MCF 10A (cell line): ENCODE measurements around the gene ADAMTS18. TPM values are rescaled to one million over a fixed set of nuclear protein-coding genes. Genes with fewer than 3 reads are reported as not detected.
A peak's percentile ranks its signal among the peaks of the same experiment; 100 is the strongest.

Experiments
- BruUV-seq: library from RNA; stranded (reverse); fragments of 400-500 nt; replicated peaks from 2 replicates; lab custom pipeline; 2021; lab: Mats Ljungman, UMichigan
- CTCF ChIA-PET: fragments of 300-600 bp; sonication (Branson Sonifier 250); formaldehyde crosslinking; extraction: SDS; loops from one replicate; lab custom pipeline; 2021; ENCODE audit warnings: antibody characterized with exemption, inconsistent platforms; lab: Yijun Ruan, JAX
- POLR2A ChIA-PET: fragments of 300-600, 350-650 bp; sonication (Branson Sonifier 250); formaldehyde crosslinking; extraction: SDS; loops from one replicate; lab custom pipeline; 2020; ENCODE audit warnings: antibody characterized with exemption, inconsistent platforms; lab: Yijun Ruan, JAX
- DNase-seq: peaks from one replicate; pipeline ENCODE4 v3.0.0-alpha.2; 2018; ENCODE audit not compliant: unreplicated experiment
- H3K27ac Mint-ChIP-seq: one replicate; pipeline ENCODE4 v1.8.0; 2022; ENCODE audit warnings: mild to moderate bottlenecking, low read depth, mixed read lengths; ENCODE audit not compliant: unreplicated experiment
- H3K27me3 Mint-ChIP-seq: one replicate; pipeline ENCODE4 v1.8.0; 2022; ENCODE audit warnings: mixed read lengths; ENCODE audit not compliant: insufficient read depth, unreplicated experiment
- H3K36me3 Mint-ChIP-seq: one replicate; pipeline ENCODE4 v1.8.0; 2022; ENCODE audit warnings: mild to moderate bottlenecking, moderate library complexity, mixed read lengths; ENCODE audit not compliant: insufficient read depth, unreplicated experiment
- H3K4me1 Mint-ChIP-seq: one replicate; pipeline ENCODE4 v1.8.0; 2022; ENCODE audit warnings: mixed read lengths; ENCODE audit not compliant: insufficient read depth, unreplicated experiment
- H3K4me3 Mint-ChIP-seq: one replicate; pipeline ENCODE4 v1.8.0; 2022; ENCODE audit warnings: mild to moderate bottlenecking, moderate library complexity, mixed read lengths; ENCODE audit not compliant: unreplicated experiment
- H3K9me3 Mint-ChIP-seq: one replicate; pipeline ENCODE4 v1.8.0; 2022; ENCODE audit warnings: mixed read lengths; ENCODE audit not compliant: unreplicated experiment
- intact Hi-C: fragments of 100-400 bp; cut with micrococcal nuclease; formaldehyde crosslinking; loops from 2 replicates; pipeline ENCODE4 v1.14.1; 2022
- total RNA-seq: library from RNA; stranded (reverse); gene quantifications from 2 replicates; pipeline ENCODE4 v1.2.3, GENCODE V29; 2022
- TF ChIP-seq, protein P1 (sequence below): fragments of 200-600 bp; IDR thresholded peaks from one replicate; pipeline ENCODE4 v1.8.0; 2022; ENCODE audit warnings: antibody characterized with exemption, mild to moderate bottlenecking; ENCODE audit not compliant: unreplicated experiment

ADAMTS18 gene
- total RNA-seq, 1 experiment from 2014 or later, result not detected

DNA sequence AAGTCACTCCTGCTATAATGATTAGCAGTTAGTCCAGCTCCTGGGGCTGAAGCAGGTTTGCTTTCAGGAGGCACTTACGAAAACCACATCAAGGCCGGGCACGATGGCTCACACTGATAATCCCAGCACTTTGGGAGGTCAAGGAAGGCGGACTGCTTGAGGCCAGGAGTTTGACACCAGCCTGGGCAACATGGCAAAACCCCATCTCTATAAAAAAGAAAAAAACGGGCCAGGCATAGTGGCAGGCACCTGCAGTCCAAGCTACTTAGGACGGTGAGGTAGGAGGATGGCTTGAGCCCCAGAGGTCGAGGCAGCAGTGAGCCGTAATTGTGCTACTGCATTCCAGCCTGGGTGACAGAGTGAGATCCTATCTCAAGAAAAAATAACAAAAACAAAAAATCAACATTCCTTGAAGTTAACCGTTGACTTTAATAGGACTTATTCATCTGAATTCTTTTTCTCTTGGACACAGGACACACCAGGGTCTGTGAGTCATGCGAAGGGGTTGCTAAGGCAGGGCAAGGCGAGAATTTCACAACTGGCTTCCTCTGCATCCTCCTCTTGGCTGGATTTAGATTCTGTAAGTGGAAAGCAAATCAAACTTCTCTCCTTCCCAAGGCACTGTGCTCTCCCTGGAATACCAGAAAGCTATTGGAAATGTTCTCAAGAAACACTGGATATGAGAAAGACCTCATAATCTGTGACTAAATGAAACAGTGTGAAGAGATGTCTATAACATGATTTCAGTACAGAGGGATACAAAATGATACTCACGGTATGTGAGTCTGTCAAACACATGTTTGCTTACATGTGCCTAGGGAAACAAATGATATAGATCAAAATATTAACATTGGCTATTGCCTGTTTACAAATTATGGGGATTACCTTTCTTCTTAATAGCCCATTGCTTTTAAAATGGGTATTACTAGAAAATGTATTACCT is 136.1 kb downstream of the ADAMTS18 start:
- CTCF ChIA-PET, result interaction anchor here (0.7 kb wide), 1 partner anchor 12 kb away, joined by 3 read pairs; no protein-coding TSS in a partner anchor
- POLR2A ChIA-PET, result no interaction called here

DNA sequence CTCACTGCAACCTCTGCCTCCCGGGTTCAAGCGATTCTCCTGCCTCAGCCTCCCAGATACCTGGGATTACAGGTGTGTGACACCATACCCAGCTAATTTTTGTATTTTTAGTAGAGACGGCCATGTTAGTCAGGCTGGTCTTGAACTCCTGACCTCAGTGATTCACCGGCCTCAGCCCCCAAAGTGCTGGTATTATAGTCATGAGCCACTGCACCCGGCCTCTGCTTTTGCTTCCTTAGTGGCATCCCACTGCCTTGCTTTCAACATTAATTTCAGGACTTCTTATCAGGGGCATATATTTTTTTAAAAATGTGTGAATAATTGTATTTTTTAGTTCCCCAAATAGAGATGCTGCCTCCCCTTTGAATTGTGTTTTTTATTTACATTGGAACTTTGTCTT is 136.8 kb downstream of the ADAMTS18 start:
- POLR2A ChIA-PET, result no interaction called here
- intact Hi-C loops, result no loop called here
- no peaks in the 10 kb centered on the region for H3K9me3 Mint-ChIP-seq
- no peak overlapping the region for H3K4me3 Mint-ChIP-seq
- CTCF ChIA-PET, result interaction anchor here (0.7 to 0.9 kb wide), 2 partner anchors 9 to 13 kb away, joined by 3 read pairs; no protein-coding TSS in a partner anchor
- no peaks in the 10 kb centered on the region for H3K36me3 Mint-ChIP-seq
- BruUV-seq, result no TSS peak
- H3K27ac Mint-ChIP-seq, result peak overlapping the region; percentile 90
- TF ChIP-seq, protein P1, sequence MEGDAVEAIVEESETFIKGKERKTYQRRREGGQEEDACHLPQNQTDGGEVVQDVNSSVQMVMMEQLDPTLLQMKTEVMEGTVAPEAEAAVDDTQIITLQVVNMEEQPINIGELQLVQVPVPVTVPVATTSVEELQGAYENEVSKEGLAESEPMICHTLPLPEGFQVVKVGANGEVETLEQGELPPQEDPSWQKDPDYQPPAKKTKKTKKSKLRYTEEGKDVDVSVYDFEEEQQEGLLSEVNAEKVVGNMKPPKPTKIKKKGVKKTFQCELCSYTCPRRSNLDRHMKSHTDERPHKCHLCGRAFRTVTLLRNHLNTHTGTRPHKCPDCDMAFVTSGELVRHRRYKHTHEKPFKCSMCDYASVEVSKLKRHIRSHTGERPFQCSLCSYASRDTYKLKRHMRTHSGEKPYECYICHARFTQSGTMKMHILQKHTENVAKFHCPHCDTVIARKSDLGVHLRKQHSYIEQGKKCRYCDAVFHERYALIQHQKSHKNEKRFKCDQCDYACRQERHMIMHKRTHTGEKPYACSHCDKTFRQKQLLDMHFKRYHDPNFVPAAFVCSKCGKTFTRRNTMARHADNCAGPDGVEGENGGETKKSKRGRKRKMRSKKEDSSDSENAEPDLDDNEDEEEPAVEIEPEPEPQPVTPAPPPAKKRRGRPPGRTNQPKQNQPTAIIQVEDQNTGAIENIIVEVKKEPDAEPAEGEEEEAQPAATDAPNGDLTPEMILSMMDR, result no peak
- peaks cover 18% of the 10 kb centered on the region for H3K4me1 Mint-ChIP-seq
- no peaks in the 10 kb centered on the region for H3K27me3 Mint-ChIP-seq
- DNase-seq, result peak; percentile 13

More for the DNA sequence above, 136.1 kb downstream of the ADAMTS18 start:
- Mint-ChIP-seq H3K4me3 (peak overlapping the region; percentile 43), H3K36me3 (no peaks in the 10 kb centered on the region), H3K27me3 (no peaks in the 10 kb centered on the region), H3K4me1 (peaks cover 18% of the 10 kb centered on the region), H3K9me3 (no peaks in the 10 kb centered on the region), H3K27ac (peak overlapping the region; percentile 90)
- DNase-seq, result peak; percentile 93
- intact Hi-C loops, result no loop called here
- TF ChIP-seq, protein P1, result no peak
- no TSS peak for BruUV-seq

DNA sequence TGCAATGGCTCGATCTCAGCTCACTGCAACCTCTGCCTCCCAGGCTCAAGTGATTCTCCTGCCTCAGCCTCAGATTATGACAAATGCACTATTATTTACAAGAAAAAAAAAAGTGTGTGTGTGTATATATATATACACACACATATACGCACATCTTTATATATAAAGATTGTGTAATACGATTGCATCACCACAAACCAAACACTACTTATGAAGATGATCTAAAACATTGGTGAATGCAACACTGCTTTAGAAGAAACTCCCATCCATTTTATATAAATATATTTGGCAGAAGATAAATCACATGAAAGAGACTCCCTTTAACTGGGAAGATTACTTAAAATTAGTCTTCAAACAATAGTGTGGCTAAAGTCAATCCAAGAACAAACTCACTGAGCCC is 138.9 kb downstream of the ADAMTS18 start:
- Mint-ChIP-seq H3K9me3 (no peaks in the 10 kb centered on the region), H3K27me3 (no peaks in the 10 kb centered on the region), H3K36me3 (no peaks in the 10 kb centered on the region), H3K4me1 (peaks cover 18% of the 10 kb centered on the region), H3K27ac (no peak overlapping the region), H3K4me3 (no peak overlapping the region)
- TF ChIP-seq, protein P1, result no peak
- no TSS peak for BruUV-seq
- ChIA-PET CTCF (no interaction called here), POLR2A (interaction anchor here (1.5 kb wide), 1 partner anchor 12 kb away, joined by 8 read pairs; no protein-coding TSS in a partner anchor)
- peak; percentile 41 for DNase-seq
- intact Hi-C loops, result no loop called here

DNA sequence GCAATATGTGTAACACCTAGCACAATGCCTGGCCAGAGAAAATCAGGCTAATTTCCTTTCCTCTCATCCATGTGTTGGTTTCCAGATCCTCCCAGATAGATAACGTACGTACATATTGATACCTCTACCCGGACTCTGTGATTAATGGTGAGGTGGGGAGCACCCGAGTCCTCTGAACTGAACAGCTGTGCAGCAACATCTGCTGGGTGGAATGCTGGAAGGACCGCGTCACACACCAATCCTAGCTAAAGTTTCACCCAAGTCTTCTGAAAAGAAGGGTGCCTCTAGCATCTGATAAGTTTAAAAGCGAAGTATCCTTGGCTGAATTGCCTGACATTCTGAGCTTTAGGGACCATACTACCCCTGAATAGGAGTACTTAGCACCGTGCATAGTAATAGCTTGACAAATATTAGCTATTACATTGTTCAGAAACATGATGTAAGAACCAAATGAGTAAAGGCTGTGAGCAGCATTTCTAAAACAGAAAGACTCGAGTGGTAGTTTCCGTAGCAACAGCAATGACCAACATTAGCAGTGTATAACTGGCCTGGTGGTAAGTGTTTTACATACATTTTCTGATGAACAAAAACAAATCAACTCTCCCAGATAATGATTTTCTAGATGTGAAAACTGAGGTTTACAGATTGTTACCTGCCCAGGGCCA is 144.3 kb downstream of the ADAMTS18 start:
- Mint-ChIP-seq H3K36me3 (no peaks in the 10 kb centered on the region), H3K4me1 (peaks cover 13% of the 10 kb centered on the region), H3K27me3 (no peaks in the 10 kb centered on the region), H3K27ac (no peak overlapping the region), H3K4me3 (no peak overlapping the region), H3K9me3 (no peaks in the 10 kb centered on the region)
- ChIA-PET POLR2A (no interaction called here), CTCF (interaction anchor here (1.2 kb wide), 1 partner anchor 54 kb away, joined by 3 read pairs; no protein-coding TSS in a partner anchor)
- BruUV-seq, result no TSS peak
- DNase-seq, result no peak
- intact Hi-C loops, result no loop called here
- TF ChIP-seq, protein P1, result no peak
